ENCODE results near the gene NAPSA.

The NAPSA gene

GRCh38 chr19:50383852-50384684, 18.6 kb upstream of the NAPSA start, which contains the start of gene POLD1:
TSS of gene POLD1 (plus strand) at chr19:50384347. CDS start at chr19:50398852, 14,505 bp downstream.
- TF ChIP-seq CTCF (IDR thresholded peaks at IDR 0.05; ENCODE audit: low read depth, low read length, poor library complexity, severe bottlenecking) (no peak), EZH2phosphoT487 (IDR thresholded peaks at IDR 0.05; ENCODE audit: borderline replicate concordance, low read length) (no peak)
- H3K27ac ChIP-seq (ENCODE audit: low read depth, low read length): peak within 1 kb of the TSS; percentile 58
- H4K20me1 ChIP-seq (ENCODE audit: control insufficient read depth, insufficient read depth, low read depth, low read length): peaks cover 17% of the 10 kb centered on the region; the same call in 1 of the 2 replicates
- no peaks in the 10 kb centered on the region for H3K9me2 ChIP-seq (replicated peaks; ENCODE audit: control insufficient read depth, low read length)
- no peaks in the 10 kb centered on the region for H3F3A ChIP-seq (ENCODE audit: control insufficient read depth, insufficient read depth)
- H3K36me3 ChIP-seq (ENCODE audit: control insufficient read depth, low read length): peaks cover 81% of the 10 kb centered on the region
- peaks cover 27% of the 10 kb centered on the region for H3K4me1 ChIP-seq (ENCODE audit: control insufficient read depth, low read length)
- no peaks in the 10 kb centered on the region for H3K9me3 ChIP-seq (ENCODE audit: control insufficient read depth, insufficient read depth, low read length)
- H3K27me3 ChIP-seq (ENCODE audit: control insufficient read depth, low read length): no peaks in the 10 kb centered on the region
- peak within 1 kb of the TSS; percentile 91 for H3K4me3 ChIP-seq (ENCODE audit: low read length)
- H3K4me2 ChIP-seq (ENCODE audit: low read length): peak within 1 kb of the TSS; percentile 97
- peaks cover 49% of the 10 kb centered on the region for H3K79me2 ChIP-seq (ENCODE audit: control insufficient read depth, low read length)

DNA sequence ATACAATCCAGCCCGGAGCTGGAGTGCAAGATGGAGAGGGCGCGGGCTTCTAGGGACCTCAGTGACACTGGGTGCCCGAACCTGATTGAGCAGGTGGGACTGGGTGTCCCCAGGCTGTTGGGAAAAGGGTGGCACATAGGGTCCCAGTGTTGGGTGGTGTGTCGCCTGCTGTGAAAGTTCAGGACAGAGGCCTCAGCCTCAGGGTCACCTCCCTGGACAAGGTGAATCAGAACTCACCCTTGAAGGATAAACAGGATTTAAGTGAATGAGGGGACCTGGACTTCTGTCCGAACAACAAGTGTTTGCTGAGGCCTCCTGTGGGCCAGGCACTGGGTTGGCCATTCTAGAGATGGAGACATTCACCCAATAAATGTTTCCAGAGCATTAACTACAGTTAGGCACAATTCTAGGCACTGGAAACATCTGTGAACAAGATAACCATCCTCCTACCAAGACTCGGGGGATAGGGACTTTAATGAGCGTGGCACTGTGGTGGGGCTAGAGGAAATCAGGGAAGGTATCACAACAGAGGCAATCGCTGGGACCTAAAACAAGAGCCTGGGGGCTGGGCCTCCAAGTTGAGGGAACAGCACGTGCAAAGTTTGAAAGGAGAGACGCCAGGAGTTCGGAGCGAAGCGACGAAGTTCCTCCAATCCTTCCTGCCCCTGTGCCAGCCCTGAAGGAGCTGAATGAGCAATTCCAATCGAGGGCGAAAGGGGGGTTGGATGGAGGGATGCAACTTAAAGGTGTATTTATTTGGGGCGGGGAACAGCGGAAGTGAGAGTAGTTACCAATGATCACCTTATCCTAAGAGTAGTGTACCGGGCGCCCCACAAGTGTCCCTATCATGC, 17.8 kb upstream of the NAPSA start:
- peak overlapping the region; percentile 18; the same call in 1 of the 2 replicates for H3K27ac ChIP-seq (ENCODE audit: low read depth, low read length)

More for the DNA sequence above, 17.8 kb upstream of the NAPSA start:
- Histone ChIP-seq H3K9me2 (replicated peaks; ENCODE audit: control insufficient read depth, low read length) (no peaks in the 10 kb centered on the region), H4K20me1 (ENCODE audit: control insufficient read depth, insufficient read depth, low read depth, low read length) (peaks cover 17% of the 10 kb centered on the region; the same call in 1 of the 2 replicates), H3K4me1 (ENCODE audit: control insufficient read depth, low read length) (peaks cover 27% of the 10 kb centered on the region), H3F3A (ENCODE audit: control insufficient read depth, insufficient read depth) (no peaks in the 10 kb centered on the region), H3K4me2 (ENCODE audit: low read length) (peak overlapping the region; percentile 82), H3K9me3 (ENCODE audit: control insufficient read depth, insufficient read depth, low read length) (no peaks in the 10 kb centered on the region), H3K79me2 (ENCODE audit: control insufficient read depth, low read length) (peaks cover 41% of the 10 kb centered on the region), H3K27me3 (ENCODE audit: control insufficient read depth, low read length) (no peaks in the 10 kb centered on the region), H3K36me3 (ENCODE audit: control insufficient read depth, low read length) (peaks cover 81% of the 10 kb centered on the region), H3K4me3 (ENCODE audit: low read length) (peak overlapping the region; percentile 91)
- TF ChIP-seq EZH2phosphoT487 (IDR thresholded peaks at IDR 0.05; ENCODE audit: borderline replicate concordance, low read length) (no peak), CTCF (IDR thresholded peaks at IDR 0.05; ENCODE audit: low read depth, low read length, poor library complexity, severe bottlenecking) (no peak)

Data from DOHH2 (cell line).